ENCODE results near the gene NUCB2.

Gene NUCB2

GRCh38 chr11:17280494-17281127 lies 4.1 kb downstream of the NUCB2 start:
- DNase-seq: peak in 1 of 2 experiments; percentile 39
- TF ChIP-seq POLR2A (IDR thresholded peaks at IDR 0.05; ENCODE audit: low read length) (no peak), GATA1 (IDR thresholded peaks at IDR 0.05; ENCODE audit: low read depth, low read length) (no peak)

- TF ChIP-seq GATA1 (IDR thresholded peaks at IDR 0.05; ENCODE audit: low read depth, low read length) (no peak), POLR2A (IDR thresholded peaks at IDR 0.05; ENCODE audit: low read length) (no peak)
Observed at GRCh38 chr11:17286332-17286731, 9.8 kb downstream of the NUCB2 start.

GRCh38 chr11:17287058-17287457 lies 10.5 kb downstream of the NUCB2 start:
- TF ChIP-seq POLR2A (IDR thresholded peaks at IDR 0.05; ENCODE audit: low read length): no peak
- TF ChIP-seq GATA1 (IDR thresholded peaks at IDR 0.05; ENCODE audit: low read depth, low read length): no peak
- DNase-seq: no peak

More at GRCh38 chr11:17286332-17286731, 9.8 kb downstream of the NUCB2 start:
- DNase-seq: no peak

GRCh38 chr11:17291710-17292109 lies 15.2 kb downstream of the NUCB2 start:
- TF ChIP-seq GATA1 (IDR thresholded peaks at IDR 0.05; ENCODE audit: low read depth, low read length) (no peak), POLR2A (IDR thresholded peaks at IDR 0.05; ENCODE audit: low read length) (no peak)

GRCh38 chr11:17293311-17293710 lies 16.8 kb downstream of the NUCB2 start:
- TF ChIP-seq POLR2A (IDR thresholded peaks at IDR 0.05; ENCODE audit: low read length) (no peak), GATA1 (IDR thresholded peaks at IDR 0.05; ENCODE audit: low read depth, low read length) (no peak)
- DNase-seq: no peak

More at GRCh38 chr11:17291710-17292109, 15.2 kb downstream of the NUCB2 start:
- DNase-seq: no peak

- TF ChIP-seq GATA1 (IDR thresholded peaks at IDR 0.05; ENCODE audit: low read depth, low read length): no peak
- TF ChIP-seq POLR2A (IDR thresholded peaks at IDR 0.05; ENCODE audit: low read length): no peak
- DNase-seq: no peak
Observed at GRCh38 chr11:17294033-17294432, 17.5 kb downstream of the NUCB2 start.

- TF ChIP-seq POLR2A (IDR thresholded peaks at IDR 0.05; ENCODE audit: low read length): no peak
- TF ChIP-seq GATA1 (IDR thresholded peaks at IDR 0.05; ENCODE audit: low read depth, low read length): no peak
- DNase-seq: no peak
Observed at GRCh38 chr11:17296852-17297559, 20.5 kb downstream of the NUCB2 start.

GRCh38 chr11:17298302-17298701 lies 21.8 kb downstream of the NUCB2 start:
- no peak for DNase-seq
- TF ChIP-seq GATA1 (IDR thresholded peaks at IDR 0.05; ENCODE audit: low read depth, low read length) (no peak), POLR2A (IDR thresholded peaks at IDR 0.05; ENCODE audit: low read length) (no peak)

GRCh38 chr11:17300372-17300771 lies 23.8 kb downstream of the NUCB2 start:
- TF ChIP-seq GATA1 (IDR thresholded peaks at IDR 0.05; ENCODE audit: low read depth, low read length) (no peak), POLR2A (IDR thresholded peaks at IDR 0.05; ENCODE audit: low read length) (no peak)
- DNase-seq: no peak

GRCh38 chr11:17313349-17314231 lies 37.1 kb downstream of the NUCB2 start:
- DNase-seq: no peak
- no peak for TF ChIP-seq GATA1 (IDR thresholded peaks at IDR 0.05; ENCODE audit: low read depth, low read length)
- no peak for TF ChIP-seq POLR2A (IDR thresholded peaks at IDR 0.05; ENCODE audit: low read length)

GRCh38 chr11:17314232-17314547 lies 37.7 kb downstream of the NUCB2 start:
- no peak for DNase-seq
- no peak for TF ChIP-seq POLR2A (IDR thresholded peaks at IDR 0.05; ENCODE audit: low read length)
- no peak for TF ChIP-seq GATA1 (IDR thresholded peaks at IDR 0.05; ENCODE audit: low read depth, low read length)

- DNase-seq: no peak
- TF ChIP-seq POLR2A (IDR thresholded peaks at IDR 0.05; ENCODE audit: low read length) (no peak), GATA1 (IDR thresholded peaks at IDR 0.05; ENCODE audit: low read depth, low read length) (no peak)
Observed at GRCh38 chr11:17314904-17315426, 38.4 kb downstream of the NUCB2 start.

GRCh38 chr11:17328871-17329494 lies 52.4 kb downstream of the NUCB2 start:
- TF ChIP-seq POLR2A (IDR thresholded peaks at IDR 0.05; ENCODE audit: low read length) (no peak), GATA1 (IDR thresholded peaks at IDR 0.05; ENCODE audit: low read depth, low read length) (no peak)

More at GRCh38 chr11:17328871-17329494, 52.4 kb downstream of the NUCB2 start:
- DNase-seq: peak; percentile 32 to 37
